ENCODE results near the gene GRIA4. TPM values are rescaled to one million over a fixed set of nuclear protein-coding genes. Genes with fewer than 3 reads are reported as not detected.

The GRIA4 gene
- total RNA-seq, 1 experiment from 2014 or later = not detected

GRCh38 chr11:105705786-105706530 lies 96.1 kb downstream of the GRIA4 start:
- DNase-seq (ENCODE audit: low spot score) = peak; percentile 95
- in situ Hi-C loops (cut with HindIII; ENCODE audit: low sequenced_read_pairs) = no loop called here

- no peak for DNase-seq (ENCODE audit: low spot score)
- in situ Hi-C loops (cut with HindIII; ENCODE audit: low sequenced_read_pairs) = no loop called here
These were observed 103.2 kb downstream of the GRIA4 start for GRCh38 chr11:105713106-105713505.

- no peak for DNase-seq (ENCODE audit: low spot score)
- in situ Hi-C loops (cut with HindIII; ENCODE audit: low sequenced_read_pairs) = no loop called here
These were observed 103.8 kb downstream of the GRIA4 start for GRCh38 chr11:105713696-105714095.

DNA sequence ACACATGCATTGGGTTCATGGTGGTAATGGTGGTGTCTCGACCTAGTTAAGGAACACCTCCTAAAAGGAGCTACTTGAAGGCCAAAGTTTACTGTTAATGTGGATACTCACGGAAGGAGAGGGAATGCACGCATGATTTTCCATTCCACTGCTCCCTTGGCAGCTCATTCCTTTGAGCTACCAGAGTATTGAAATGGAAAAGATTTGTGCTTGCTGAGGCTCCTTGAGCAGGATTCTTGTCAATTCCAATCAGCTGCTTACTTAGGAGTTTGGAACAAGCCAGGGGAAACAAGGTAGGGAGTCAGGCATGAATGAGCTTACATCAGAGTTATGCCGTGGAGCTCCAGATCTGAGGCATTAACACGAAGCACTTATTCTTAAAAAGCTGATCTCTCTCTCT lies 108.8 kb downstream of the GRIA4 start:
- in situ Hi-C loops (cut with HindIII; ENCODE audit: low sequenced_read_pairs) = no loop called here
- peak; percentile 52 for DNase-seq (ENCODE audit: low spot score)

DNA sequence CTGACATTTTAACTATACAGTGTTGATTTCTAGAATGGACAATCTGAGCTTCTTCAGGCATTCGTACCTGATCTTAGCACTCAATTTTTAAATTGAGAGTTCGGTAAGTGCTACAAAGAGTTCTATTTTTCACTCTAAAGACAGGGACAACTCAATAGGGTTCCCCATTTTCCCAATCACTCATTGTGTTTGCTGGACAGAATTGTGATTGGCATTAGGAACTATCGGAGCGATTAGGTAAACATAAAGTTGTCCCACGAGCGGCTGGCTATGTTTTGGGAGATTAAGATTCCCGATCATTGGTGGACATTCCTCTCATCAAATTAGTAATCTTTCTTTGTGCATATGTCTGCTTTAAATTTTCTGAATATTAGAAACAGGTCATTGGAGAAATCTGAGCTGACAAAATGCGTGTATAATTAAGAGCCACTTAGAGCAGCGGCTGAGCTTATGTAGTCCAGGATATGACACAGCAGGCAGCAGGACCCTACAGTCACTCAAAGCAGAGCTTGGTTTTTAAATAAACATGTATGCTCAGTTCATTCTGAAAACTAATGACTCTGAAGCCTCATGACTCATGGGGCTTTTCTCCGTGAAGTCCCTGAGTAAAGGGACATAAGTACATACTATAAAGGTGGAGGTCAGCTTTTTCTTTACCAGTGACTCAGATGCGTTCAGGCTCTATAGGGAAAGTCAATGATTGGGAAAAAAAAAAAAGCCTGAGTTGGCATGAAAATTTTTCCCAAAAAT lies 109.4 kb downstream of the GRIA4 start:
- in situ Hi-C loops (cut with HindIII; ENCODE audit: low sequenced_read_pairs) = no loop called here
- peak; percentile 47 for DNase-seq (ENCODE audit: low spot score)

DNA sequence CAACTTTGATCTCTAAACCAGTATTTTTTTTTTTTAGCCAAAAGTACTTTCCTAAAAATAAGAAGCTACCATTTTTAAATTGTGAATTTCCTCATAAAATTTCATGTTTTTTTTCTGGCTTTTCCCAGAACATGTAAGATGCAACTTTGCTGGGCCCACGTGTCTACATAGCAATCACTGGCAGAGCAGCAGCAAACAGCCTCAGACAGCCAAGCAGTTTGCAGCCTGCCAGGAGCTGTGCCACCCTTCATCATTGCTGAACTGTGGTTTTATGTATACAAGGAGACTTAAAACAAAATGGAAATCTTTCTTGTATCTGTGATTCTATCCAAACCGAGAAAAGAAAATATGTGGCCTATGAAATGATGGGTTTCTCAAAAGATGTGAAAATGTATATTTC lies 110.2 kb downstream of the GRIA4 start:
- peak; percentile 77 for DNase-seq (ENCODE audit: low spot score)
- in situ Hi-C loops (cut with HindIII; ENCODE audit: low sequenced_read_pairs) = no loop called here

DNA sequence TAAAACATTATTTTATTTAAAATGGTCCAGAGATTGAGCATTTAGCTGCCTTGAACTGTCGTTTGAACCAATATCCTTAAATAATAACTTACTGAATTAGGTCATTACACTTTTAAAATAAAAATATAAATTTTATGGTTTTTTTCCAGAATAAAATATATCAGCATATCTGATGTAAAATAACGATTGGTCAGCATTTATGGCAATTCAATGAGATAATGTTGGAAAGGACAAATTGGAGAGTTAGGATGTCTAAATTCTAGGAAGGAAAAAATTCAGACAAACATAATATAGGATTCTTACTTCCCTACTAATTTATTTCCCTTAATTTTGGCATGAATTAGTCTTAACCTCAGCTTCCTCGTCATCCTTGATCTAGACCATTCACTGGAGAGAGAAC lies 113.4 kb downstream of the GRIA4 start:
- DNase-seq (ENCODE audit: low spot score) = no peak
- in situ Hi-C loops (cut with HindIII; ENCODE audit: low sequenced_read_pairs) = no loop called here

GRCh38 chr11:105732611-105733010 lies 122.7 kb downstream of the GRIA4 start:
- DNase-seq (ENCODE audit: low spot score) = no peak
- in situ Hi-C loops (cut with HindIII; ENCODE audit: low sequenced_read_pairs) = no loop called here

- in situ Hi-C loops (cut with HindIII; ENCODE audit: low sequenced_read_pairs) = no loop called here
- no peak for DNase-seq (ENCODE audit: low spot score)
These were observed 124.6 kb downstream of the GRIA4 start for GRCh38 chr11:105734426-105734825.

GRCh38 chr11:105738251-105738650 lies 128.4 kb downstream of the GRIA4 start:
- in situ Hi-C loops (cut with HindIII; ENCODE audit: low sequenced_read_pairs) = no loop called here
- DNase-seq (ENCODE audit: low spot score) = no peak

DNA sequence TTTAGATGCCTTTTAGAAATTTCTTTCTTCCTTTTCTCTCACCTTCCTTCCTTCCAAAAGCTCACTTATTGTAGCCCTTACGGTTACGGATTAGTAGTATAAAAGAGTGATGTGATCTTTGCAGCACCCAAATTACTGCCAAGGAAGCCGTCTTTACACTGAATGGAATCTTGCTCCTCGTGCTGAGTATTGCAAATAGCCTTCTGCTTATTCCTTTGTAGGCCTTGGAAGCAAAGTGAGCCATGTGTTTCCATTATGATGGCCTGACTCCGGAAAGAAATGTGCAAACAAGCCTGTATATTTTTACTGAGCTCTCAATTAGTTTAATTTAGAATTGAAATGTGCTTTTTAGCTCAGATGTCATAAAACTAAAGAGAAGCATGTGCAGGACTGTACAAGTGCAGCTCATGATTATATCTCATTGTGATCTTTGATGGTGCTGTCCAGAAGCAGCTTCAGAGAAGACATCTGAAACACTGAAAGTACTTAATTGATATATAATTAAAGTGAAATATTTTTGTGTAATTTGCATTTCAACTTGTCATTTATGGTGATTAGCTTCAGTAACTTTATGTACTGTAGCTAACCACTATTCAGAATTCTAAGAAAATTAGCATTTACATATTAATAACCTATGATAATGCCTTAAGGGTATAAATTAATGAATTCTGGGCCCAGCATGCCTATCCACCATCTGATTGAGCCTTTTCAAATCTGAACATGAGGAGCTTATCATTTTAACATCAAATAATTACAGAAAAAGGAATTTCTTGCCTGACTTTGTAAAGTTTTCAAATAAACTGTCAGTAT lies 129.3 kb downstream of the GRIA4 start:
- in situ Hi-C loops (cut with HindIII; ENCODE audit: low sequenced_read_pairs) = no loop called here

GRCh38 chr11:105740164-105740903 lies 130.5 kb downstream of the GRIA4 start:
- in situ Hi-C loops (cut with HindIII; ENCODE audit: low sequenced_read_pairs) = no loop called here
- DNase-seq (ENCODE audit: low spot score) = no peak

More for the DNA sequence above, 129.3 kb downstream of the GRIA4 start:
- peak; percentile 67 for DNase-seq (ENCODE audit: low spot score)

GRCh38 chr11:105741488-105742020 lies 131.7 kb downstream of the GRIA4 start:
- in situ Hi-C loops (cut with HindIII; ENCODE audit: low sequenced_read_pairs) = no loop called here
- DNase-seq (ENCODE audit: low spot score) = no peak

GRCh38 chr11:105754260-105754659 lies 144.4 kb downstream of the GRIA4 start:
- in situ Hi-C loops (cut with HindIII; ENCODE audit: low sequenced_read_pairs) = no loop called here
- DNase-seq (ENCODE audit: low spot score) = no peak

DNA sequence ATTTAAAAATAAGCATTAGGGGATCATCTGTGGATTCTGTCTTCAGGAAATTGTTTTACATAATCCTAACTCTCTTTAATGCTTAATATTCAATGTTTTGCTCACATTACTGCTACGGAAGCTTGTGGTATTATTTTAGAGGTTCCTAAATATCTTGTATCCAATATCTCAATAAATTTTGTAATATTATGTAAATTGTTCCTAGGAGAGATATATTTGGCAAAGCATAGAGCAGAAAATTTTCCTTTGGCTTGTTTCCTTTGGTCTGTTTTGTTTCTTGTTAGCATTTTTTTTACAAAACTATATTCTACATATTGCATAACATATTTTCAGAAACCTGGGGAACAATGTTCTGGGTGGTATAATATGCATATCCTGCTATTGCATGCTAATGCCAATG lies 144.8 kb downstream of the GRIA4 start:
- in situ Hi-C loops (cut with HindIII; ENCODE audit: low sequenced_read_pairs) = no loop called here
- DNase-seq (ENCODE audit: low spot score) = no peak

- in situ Hi-C loops (cut with HindIII; ENCODE audit: low sequenced_read_pairs) = no loop called here
- DNase-seq (ENCODE audit: low spot score) = no peak
These were observed 147.2 kb downstream of the GRIA4 start for GRCh38 chr11:105757107-105757506.

DNA sequence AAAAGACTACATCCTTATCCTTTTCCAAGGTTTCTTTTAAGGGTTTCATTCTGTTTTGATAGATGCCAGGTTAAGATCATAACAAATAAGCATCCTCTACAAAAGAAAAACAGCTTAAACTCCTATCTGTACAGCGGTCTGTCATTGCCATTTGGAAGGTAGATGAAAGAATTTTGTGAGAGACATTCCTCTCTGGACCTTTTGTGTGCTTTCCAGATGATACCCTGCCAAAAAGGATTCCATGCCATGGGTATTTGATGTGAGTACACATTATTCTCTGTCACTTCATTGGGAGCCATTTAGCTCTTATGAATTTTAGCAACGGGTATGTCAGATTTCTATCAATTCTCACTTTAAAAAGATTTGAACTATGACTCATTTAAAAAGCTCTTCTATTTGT lies 153.7 kb downstream of the GRIA4 start:
- DNase-seq (ENCODE audit: low spot score) = peak; percentile 87
- in situ Hi-C loops (cut with HindIII; ENCODE audit: low sequenced_read_pairs) = no loop called here

DNA sequence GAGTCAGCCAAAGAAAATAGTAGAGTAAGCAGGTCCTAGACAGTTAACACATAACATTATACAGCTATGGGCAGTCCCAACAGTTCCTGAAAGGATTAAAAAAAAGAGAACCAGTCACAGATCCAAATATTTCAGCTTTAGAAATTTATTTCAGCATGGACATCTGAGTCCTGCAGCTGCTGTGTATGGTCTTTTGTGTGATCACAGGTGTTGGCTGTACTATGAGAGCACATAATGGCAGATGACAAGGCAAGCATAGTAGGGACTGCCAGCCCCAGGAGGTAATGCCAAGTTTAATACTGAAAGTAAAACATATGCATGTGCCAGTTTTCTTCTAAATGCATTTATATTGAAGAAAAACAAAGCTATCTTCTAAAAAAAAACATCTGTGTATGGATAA lies 158.1 kb downstream of the GRIA4 start:
- peak; percentile 52 for DNase-seq (ENCODE audit: low spot score)
- in situ Hi-C loops (cut with HindIII; ENCODE audit: low sequenced_read_pairs) = no loop called here

GRCh38 chr11:105769627-105770026 lies 159.8 kb downstream of the GRIA4 start:
- DNase-seq (ENCODE audit: low spot score) = no peak
- in situ Hi-C loops (cut with HindIII; ENCODE audit: low sequenced_read_pairs) = no loop called here
